Erythroblast (primary cell): ENCODE measurements around the gene IFNA17.

ENCODE experiments used
- GATA1 ChIP-seq: IDR thresholded peaks from 2 replicates; pipeline ENCODE4 v1.6.1; 2011; ENCODE audit warnings: low read depth, mild to moderate bottlenecking, control low read depth, low read length, moderate library complexity
- POLR2A ChIP-seq: IDR thresholded peaks from 2 replicates; pipeline ENCODE4 v1.6.1; 2011; ENCODE audit warnings: mild to moderate bottlenecking, low read length

DNA sequence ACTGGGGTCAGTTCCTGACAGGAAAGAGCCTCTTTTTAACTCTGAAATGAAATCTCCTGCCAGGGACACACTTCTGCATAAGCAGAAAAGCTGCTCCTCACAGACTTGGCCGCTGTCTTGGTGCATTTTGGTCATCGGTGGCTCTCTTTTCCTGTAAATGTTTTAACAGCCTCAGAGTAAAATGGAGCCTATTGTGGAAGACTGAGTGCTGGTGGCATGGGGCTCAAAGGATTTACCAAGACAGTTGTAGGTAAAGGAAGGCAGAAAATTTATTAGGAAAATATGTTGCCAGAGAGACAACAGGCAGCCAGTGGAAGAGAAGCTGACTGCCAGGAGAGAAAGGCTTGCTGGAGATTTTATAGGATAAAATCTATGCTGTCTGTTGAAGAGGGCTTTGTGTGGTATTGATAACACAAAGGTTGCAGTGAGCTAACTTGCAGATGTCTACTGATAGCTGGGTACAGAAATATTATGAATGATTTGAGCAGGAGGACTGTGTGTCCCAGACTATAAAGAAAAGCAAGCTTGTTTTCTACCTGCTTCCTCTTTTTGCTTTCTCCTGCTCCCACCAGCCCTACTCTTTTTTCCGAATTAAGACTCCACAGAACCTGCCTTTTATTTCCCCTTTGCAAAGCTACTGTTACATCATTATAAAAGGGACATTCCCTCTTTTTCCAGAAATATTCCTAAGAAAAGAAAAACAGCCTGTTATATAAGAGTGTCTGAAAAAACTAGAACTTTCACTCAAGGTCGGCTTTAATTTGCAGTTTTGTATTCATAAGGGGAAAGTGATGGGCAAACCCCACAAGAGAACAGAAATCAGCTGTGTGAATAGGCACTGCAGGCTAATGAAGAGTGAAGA lies 39.7 kb upstream of the IFNA17 start:
- TF ChIP-seq POLR2A, result no peak
- TF ChIP-seq GATA1, result no peak
